ENCODE results near the gene VN1R4.
"Not testable (repeated sequence)": the region's sequence is repeated elsewhere in the genome, so short reads cannot be mapped to it uniquely, and the experiment has no call there.

The VN1R4 gene

DNA sequence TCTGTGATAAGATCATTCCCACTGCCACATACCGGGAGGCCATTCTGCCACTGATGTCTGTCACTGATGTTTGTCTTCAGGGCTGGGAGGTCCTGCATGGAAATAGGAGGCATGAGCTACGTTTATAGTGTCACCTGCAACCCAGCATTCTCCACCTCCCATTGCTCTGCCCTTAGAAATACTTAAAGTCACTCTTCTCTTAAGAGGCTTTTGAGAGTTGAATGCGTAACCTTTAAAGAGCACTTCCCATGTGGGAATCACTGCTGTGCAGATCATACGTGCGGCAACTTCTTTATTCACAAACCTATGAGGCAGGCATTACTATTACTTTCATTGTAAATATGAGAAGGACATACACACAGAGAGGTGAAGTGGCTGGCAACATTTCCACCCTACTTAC is at the start of gene VN1R4:
VN1R4 (minus strand) TSS at position 101 of the 400 bp plus-strand sequence; CDS start at position 43, 58 bp downstream.
- not testable (repeated sequence) for DNase-seq (ENCODE audit: low read depth, low spot score)

DNA sequence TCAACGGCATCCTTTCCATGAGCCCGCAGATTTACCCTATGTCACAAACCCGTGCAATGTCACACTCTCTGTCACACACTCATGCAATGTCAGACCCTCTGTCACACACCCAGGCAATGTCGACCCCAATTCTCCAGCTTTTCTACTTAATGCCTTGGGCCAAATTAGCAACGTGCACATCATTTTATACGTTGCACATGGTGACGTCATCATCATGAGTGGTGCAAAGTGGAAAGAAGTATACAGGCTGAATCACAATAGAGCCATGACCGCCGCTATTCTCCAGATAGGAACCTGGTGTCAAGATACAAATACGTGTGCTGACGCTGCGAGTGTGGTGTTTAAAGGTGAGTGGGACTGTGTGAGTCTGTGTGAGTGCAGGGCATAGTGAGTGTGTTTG is 44.4 kb upstream of the VN1R4 start:
- no peak for DNase-seq (ENCODE audit: low read depth, low spot score)

GRCh38 chr19:53311044-53311443 is 43.5 kb upstream of the VN1R4 start:
- DNase-seq (ENCODE audit: low read depth, low spot score): no peak

DNA sequence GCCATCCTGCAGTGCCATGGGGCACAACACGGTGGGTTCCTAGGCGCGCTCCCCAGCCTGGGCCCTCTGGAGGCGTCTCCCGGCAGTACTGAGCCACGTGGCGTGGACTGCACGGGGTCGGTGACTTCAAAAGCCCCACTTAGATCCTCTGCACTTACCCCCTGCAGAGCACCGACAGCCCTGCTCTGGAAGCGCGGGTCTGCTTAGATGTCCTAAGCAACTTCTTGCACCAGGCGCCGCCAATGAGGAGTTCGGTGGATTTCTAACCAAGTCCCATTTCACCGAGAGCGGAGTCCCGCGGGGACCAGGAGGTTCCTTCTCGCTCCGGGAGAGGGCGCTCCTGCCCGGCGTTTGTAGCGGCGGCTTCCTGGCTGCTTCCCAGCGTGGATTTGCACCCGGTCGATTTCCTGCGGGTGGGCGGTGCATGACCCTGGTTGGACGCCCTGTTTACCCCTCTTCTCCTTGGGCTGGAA is 40.9 kb upstream of the VN1R4 start:
- DNase-seq (ENCODE audit: low read depth, low spot score): peak; percentile 69

- DNase-seq (ENCODE audit: low read depth, low spot score): not testable (repeated sequence)
Measured at GRCh38 chr19:53301341-53301740, 33.8 kb upstream of the VN1R4 start.

DNA sequence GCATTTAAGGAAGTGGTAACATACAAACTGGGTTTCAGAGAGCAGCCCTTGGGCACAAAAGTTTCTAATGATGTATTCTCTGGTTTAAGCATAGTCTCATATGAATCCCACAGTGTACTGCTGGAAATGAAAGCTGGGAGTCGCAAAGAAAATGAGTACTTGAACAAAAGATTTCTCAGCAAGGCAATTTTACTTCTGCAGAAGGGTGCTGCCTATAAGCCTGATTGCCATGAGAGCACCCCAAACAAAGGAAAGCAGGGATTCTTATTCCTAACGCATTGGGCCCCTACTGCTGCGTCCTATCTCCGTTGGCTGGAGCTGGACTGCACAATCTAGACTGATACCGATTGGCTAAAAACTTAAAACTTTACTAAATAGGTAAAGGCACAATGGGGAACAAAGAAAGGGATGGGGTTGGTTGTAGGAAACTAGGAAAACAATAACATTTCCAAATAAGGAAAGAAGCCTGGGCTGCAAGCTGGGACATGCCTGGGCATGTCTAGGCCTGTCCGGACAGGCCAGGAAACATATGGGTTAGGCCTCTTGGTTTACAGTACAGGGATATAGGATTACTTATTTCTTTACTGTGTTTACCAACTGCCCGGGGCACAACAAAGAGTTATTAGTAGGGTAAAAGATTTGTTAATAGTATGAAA is 27.4 kb upstream of the VN1R4 start:
- no peak for DNase-seq (ENCODE audit: low read depth, low spot score)

- DNase-seq (ENCODE audit: low read depth, low spot score): no peak
Measured at GRCh38 chr19:53290758-53291549, 23.4 kb upstream of the VN1R4 start.

DNA sequence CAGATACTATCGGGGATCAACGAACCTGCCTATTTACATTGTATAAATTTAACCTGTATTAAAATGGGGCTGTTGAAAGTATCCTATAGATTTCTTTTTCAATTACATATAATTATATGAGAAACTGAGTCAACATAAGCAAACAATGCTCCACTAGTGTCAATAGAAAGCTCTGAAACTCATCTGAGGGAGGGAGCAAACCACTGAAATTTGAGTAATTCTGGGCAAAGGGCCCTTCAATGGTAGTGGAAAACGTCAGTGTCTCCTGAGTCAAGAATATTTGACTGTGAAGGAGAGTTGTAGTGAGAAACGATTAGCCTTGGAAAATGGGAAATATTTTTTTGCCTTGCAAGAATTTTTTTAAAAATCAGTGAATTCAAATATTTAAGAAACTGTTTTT is 17.6 kb upstream of the VN1R4 start:
- DNase-seq (ENCODE audit: low read depth, low spot score): no peak

- DNase-seq (ENCODE audit: low read depth, low spot score): not testable (repeated sequence)
Measured at GRCh38 chr19:53281947-53282346, 14.4 kb upstream of the VN1R4 start.

DNA sequence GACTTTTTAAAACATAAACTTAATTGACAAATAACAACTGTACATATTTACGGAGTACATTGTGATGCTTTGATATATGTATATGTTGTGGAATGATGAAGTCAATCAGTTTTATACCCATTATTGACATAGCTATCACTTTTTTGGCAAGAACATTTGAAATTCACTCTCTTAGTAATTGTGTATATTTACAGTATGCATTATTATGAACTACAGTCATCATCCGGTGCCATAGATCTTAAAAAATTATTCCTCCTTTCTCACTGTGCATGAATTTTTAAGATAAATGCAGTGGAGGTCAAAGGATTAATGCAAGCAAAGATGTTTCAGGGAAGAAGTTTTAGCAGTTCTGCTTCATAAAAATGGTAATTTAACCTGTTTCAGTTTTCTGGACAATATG is 8.0 kb upstream of the VN1R4 start:
- DNase-seq (ENCODE audit: low read depth, low spot score): no peak

GRCh38 chr19:53272044-53272443 is 4.5 kb upstream of the VN1R4 start:
- no peak for DNase-seq (ENCODE audit: low read depth, low spot score)

DNA sequence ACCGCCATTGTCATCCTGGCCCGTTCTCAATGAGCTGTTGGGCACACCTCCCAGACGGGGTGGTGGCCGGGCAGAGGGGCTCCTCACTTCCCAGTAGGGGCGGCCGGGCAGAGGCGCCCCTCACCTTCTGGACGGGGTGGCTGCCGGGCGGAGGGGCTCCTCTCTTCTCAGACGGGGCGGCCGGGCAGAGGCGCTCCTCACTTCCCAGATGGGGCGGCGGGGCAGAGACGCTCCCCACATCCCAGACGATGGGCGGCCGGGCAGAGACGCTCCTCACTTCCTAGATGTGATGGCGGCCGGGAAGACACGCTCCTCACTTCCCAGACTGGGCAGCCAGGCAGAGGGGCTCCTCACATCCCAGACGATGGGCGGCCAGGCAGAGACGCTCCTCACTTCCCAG is 2.3 kb upstream of the VN1R4 start:
- not testable (repeated sequence) for DNase-seq (ENCODE audit: low read depth, low spot score)

DNA sequence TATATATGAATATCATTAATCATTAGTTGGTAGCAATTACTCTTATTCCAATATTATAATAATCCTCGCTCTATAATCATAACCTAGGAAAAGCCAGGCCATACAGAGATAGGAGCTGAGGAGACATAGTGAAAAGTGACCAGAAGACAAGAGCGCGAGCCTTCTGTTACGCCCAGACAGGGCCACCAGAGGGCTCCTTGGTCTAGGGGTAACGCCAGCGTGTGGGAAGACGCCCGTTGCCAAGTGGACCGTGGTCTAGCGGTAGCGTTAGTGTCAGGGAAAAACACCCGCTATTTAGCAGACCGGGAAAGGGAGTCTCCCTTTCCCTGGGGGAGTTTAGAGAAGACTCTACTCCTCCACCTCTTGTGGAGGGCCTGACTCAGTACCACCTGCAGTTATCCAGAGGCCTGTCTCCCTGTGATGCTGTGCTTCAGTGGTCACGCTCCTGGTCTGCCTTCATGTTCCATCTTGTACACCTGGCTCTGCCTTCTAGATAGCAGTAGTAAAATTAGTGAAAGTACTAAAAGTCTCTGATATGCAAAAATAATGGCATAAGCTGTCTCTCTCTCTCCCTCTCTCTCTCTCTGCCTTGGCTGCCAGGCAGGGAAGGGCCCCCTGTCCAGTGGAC is 9.7 kb downstream of the VN1R4 start, which contains the start of gene VN1R2:
VN1R2 (plus strand) TSS at position 578 of the 628 bp plus-strand sequence. CDS start 84 bp downstream, outside the sequence.
- not testable (repeated sequence) for DNase-seq (ENCODE audit: low read depth, low spot score)

DNA sequence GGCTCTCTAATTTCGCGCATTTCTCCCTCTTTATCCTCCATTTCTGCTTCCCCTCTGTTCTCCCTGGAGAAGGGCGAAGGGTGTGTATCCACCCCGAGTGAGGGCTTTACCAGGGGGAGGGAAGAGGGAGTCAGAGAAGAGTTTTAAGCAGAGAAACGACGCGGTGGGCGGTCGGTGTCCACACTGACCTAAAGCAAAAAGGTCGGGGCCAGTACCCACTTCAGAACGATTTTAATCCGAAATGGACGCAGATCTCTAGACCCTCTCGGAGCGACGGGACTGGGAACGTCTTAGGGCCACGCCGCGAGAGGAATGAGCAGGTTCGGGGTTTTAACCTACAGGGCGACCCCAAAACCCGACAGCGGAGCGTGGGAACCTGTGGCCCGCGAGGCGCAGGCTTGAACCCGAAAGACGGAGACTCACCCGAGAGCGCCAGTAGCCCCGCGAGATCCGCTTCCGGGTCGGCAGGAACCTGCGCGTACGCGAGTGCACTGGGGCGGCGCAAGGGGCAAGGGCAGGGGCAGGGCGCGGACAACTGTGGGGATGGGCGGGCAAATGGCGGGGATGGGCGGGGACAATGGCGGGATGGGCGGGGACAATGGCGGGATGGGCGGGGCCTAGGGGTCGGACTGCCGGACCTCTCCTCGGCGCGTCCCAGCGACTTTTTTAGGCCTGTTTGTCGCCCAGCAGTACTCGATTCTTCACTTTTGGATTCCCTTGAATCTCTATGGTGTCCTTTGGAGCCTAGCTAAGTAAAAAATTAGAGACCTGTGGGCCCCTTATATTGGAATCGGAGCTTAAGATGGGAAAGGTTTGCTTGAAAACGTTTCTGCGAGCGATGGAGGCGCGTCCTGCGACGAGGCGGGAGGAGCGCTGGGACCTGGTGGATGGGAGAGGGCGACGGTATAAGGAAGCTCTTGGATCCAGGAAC is 12.8 kb downstream of the VN1R4 start, which contains the start of gene ZNF677:
ZNF677 (minus strand) TSS at position 463 of the 931 bp plus-strand sequence. CDS start 3,323 bp downstream, outside the sequence.
- peak; percentile 59 for DNase-seq (ENCODE audit: low read depth, low spot score)

GRCh38 chr19:53246498-53246897 is 21.0 kb downstream of the VN1R4 start:
- no peak for DNase-seq (ENCODE audit: low read depth, low spot score)

DNA sequence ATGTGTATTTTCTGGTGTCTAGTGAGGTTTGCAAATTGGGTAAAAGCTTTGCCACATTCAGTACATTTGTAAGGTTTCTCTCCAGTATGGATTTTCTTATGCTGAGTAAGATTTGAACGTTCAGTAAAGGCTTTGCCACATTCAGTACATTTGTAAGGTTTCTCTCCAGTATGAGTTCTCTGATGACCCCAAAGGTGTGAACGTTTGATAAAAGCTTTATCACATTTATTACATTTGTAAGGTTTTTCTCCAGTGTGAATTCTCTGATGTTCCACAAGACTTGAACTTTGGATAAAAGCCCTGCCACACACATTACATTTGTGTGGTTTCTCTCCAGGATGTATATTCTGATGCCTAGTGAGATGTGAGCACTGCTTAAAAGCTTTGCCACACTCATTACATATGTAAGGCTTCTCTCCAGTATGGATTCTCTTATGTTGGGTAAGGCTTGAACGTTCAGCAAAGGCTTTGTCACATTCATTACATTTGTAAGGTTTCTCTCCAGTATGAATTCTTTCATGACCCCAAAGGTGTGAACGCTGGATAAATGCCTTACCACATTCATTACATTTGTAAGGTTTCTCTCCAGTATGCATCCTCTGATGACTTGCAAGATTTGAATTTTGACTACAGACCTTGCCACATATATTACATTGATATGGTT is 30.3 kb downstream of the VN1R4 start:
- no peak for DNase-seq (ENCODE audit: low read depth, low spot score)

DNA sequence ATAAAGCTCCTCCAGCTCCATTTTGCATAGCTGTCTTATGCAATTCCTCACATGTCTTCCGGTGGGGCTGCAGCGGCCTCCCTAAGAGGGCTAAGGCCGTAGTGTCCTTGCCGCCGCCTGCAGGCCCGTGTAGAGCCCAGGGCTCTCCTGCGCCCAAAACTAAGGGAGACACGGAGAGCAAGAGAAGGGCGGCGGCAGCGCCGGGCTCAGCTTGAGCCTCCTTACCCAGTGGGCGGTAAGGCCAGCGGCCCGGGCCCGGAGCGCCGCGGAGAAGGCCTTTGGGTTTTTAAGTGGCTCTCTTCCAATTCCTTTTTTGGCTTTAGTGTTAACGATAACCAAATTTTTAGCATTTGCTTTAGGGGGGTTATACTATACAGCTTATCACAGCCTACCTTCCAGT is 42.9 kb downstream of the VN1R4 start:
- no peak for DNase-seq (ENCODE audit: low read depth, low spot score)

DNA sequence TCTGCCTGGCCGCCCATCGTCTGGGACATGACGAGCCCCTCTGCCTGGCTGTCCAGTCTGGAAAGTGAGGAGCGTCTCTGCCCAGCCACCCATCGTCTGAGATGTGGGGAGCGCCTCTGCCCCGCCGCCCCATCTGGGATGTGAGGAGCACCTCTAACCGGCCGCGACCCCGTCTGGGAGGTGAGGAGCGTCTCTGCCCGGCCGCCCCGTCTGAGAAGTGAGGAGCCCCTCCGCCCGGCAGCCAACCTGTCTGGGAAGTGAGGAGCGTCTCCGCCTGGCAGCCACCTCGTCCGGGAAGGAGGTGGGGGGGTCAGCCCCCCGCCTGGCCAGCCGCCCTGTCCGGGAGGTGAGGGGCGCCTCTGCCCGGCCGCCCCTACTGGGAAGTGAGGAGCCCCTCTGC is 44.8 kb downstream of the VN1R4 start:
- not testable (repeated sequence) for DNase-seq (ENCODE audit: low read depth, low spot score)

Data from iPS DF 19.7 (cell line).